HepG2 (cell line): ENCODE results near the gene FBXW2. TPM values are rescaled to one million over a fixed set of nuclear protein-coding genes. Genes with fewer than 3 reads are reported as not detected.

Source experiments
- AGO2 ChIP-seq: fragments of 200-400 bp; formaldehyde crosslinking; optimal IDR thresholded peaks from 2 replicates; pipeline ENCODE3; 2017; ENCODE audit warnings: mild to moderate bottlenecking, low read depth, low read length, moderate library complexity
- DBP ChIP-seq: sonication (generic); formaldehyde crosslinking; IDR thresholded peaks from 2 replicates; pipeline ENCODE4 v1.4.0; 2020; ENCODE audit warnings: missing genetic modification reagents; ENCODE audit errors: not compliant biosample characterization
- DDIT3 ChIP-seq: sonication (generic); formaldehyde crosslinking; IDR thresholded peaks from 2 replicates; pipeline ENCODE4 v1.4.0; 2020; ENCODE audit warnings: mild to moderate bottlenecking, missing genetic modification reagents
- FOXK1 ChIP-seq: sonication (generic); formaldehyde crosslinking; IDR thresholded peaks from 2 replicates; pipeline ENCODE4 v1.4.0; 2020; ENCODE audit warnings: low read depth, missing genetic modification reagents, borderline replicate concordance
- HNRNPK ChIP-seq: fragments of 200-400 bp; formaldehyde crosslinking; IDR thresholded peaks from 2 replicates; pipeline ENCODE4 v1.6.1; 2018; ENCODE audit warnings: low read length, low read depth, moderate library complexity, mild to moderate bottlenecking; ENCODE audit not compliant: poor library complexity, severe bottlenecking
- HOXA5 ChIP-seq: sonication (generic); formaldehyde crosslinking; IDR thresholded peaks from 2 replicates; pipeline ENCODE4 v1.4.0; 2020; ENCODE audit warnings: missing genetic modification reagents
- IKZF1 ChIP-seq: fragments of 450-650 bp; IDR thresholded peaks from 2 replicates; pipeline ENCODE4 v1.7.1; 2016
- JUNB ChIP-seq: sonication (generic); formaldehyde crosslinking; IDR thresholded peaks from 2 replicates; pipeline ENCODE4 v1.8.0; 2022; ENCODE audit warnings: missing genetic modification reagents, mild to moderate bottlenecking, borderline replicate concordance
- KLF6 ChIP-seq: IDR thresholded peaks from 2 replicates; pipeline ENCODE4 v1.8.0; 2016; ENCODE audit warnings: missing biosample characterization, missing genetic modification reagents
- KLF9 ChIP-seq: IDR thresholded peaks from 2 replicates; pipeline ENCODE4 v1.6.1; 2016; ENCODE audit warnings: low read depth
- MEF2D ChIP-seq: sonication (generic); formaldehyde crosslinking; IDR thresholded peaks from 2 replicates; pipeline ENCODE4 v1.5.1; 2020; ENCODE audit warnings: mild to moderate bottlenecking, missing genetic modification reagents
- NR2C2 ChIP-seq: sonication (generic); formaldehyde crosslinking; IDR thresholded peaks from 2 replicates; pipeline ENCODE4 v1.4.0; 2020; ENCODE audit warnings: missing genetic modification reagents, mild to moderate bottlenecking, moderate library complexity, borderline replicate concordance
- POGZ ChIP-seq: sonication (generic); formaldehyde crosslinking; IDR thresholded peaks from 2 replicates; pipeline ENCODE4 v1.4.0; 2020; ENCODE audit warnings: mild to moderate bottlenecking, missing genetic modification reagents
- REXO4 ChIP-seq: sonication (generic); formaldehyde crosslinking; IDR thresholded peaks from 2 replicates; pipeline ENCODE4 v1.8.0; 2022; ENCODE audit warnings: missing genetic modification reagents, mild to moderate bottlenecking, borderline replicate concordance
- SP140L ChIP-seq: sonication (generic); formaldehyde crosslinking; IDR thresholded peaks from 2 replicates; pipeline ENCODE4 v1.4.0; 2020; ENCODE audit warnings: missing genetic modification reagents, borderline replicate concordance
- TOPORS ChIP-seq: sonication (generic); formaldehyde crosslinking; IDR thresholded peaks from 2 replicates; pipeline ENCODE4 v1.8.0; 2023; ENCODE audit warnings: mild to moderate bottlenecking, missing genetic modification reagents
- YY1 ChIP-seq: IDR thresholded peaks from 2 replicates; pipeline ENCODE4 v1.6.1; 2011; ENCODE audit warnings: low read length, low read depth, moderate library complexity, mild to moderate bottlenecking; ENCODE audit not compliant: insufficient read depth, insufficient replicate concordance
- ZBTB34 ChIP-seq: sonication (generic); formaldehyde crosslinking; IDR thresholded peaks from 2 replicates; pipeline ENCODE4 v1.8.0; 2022; ENCODE audit warnings: mild to moderate bottlenecking, missing genetic modification reagents
- ZKSCAN1 ChIP-seq: fragments of 150-350 bp; IDR thresholded peaks from 2 replicates; pipeline ENCODE4 v1.6.1; 2014; ENCODE audit warnings: low read length
- ZNF343 ChIP-seq: sonication (generic); formaldehyde crosslinking; IDR thresholded peaks from 2 replicates; pipeline ENCODE4 v1.4.0; 2020; ENCODE audit warnings: mild to moderate bottlenecking, missing genetic modification reagents
- ZNF609 ChIP-seq: sonication (generic); formaldehyde crosslinking; IDR thresholded peaks from 2 replicates; pipeline ENCODE4 v1.4.0; 2020; ENCODE audit warnings: mild to moderate bottlenecking, missing genetic modification reagents, borderline replicate concordance
- ZNF746 ChIP-seq: sonication (generic); formaldehyde crosslinking; IDR thresholded peaks from 2 replicates; pipeline ENCODE4 v1.8.0; 2022; ENCODE audit warnings: mild to moderate bottlenecking, missing genetic modification reagents
- polyA plus RNA-seq, 8 experiments: library from polyadenylated mRNA; depleted of rRNA in 3 of 8; stranded (reverse) in 7 of 8; unstranded in 1 of 8; fragments of >200 nt; fragmentation: Illumina TruSeq in 4 of 8; extraction: Trizol in 4 of 8; gene quantifications; 2 replicates each; pipeline versions ENCODE4 v1.2.1 to v1.2.3, GENCODE V29; 2011 to 2016; ENCODE audit warnings: low read depth in 4 of 8, missing spikeins in 1 of 8, mixed read lengths in 1 of 8; ENCODE audit not compliant: insufficient read depth in 1 of 8
- total RNA-seq, 5 experiments: library from RNA; depleted of rRNA; stranded (reverse); fragments of >200 nt; fragmentation: Illumina TruSeq; extraction: Trizol; gene quantifications; 2 replicates each; pipeline ENCODE4 v1.2.3, GENCODE V29; 2016; ENCODE audit warnings: low read depth in 1 of 5

Gene FBXW2
- total and polyA plus RNA-seq, 2 of the 13 experiments (the other 11 are each of a cell fraction or from before 2014, with no cell fraction given): 35.4 to 43.1 TPM

- TF ChIP-seq ZNF609 (peak; percentile 51), KLF9 (CRISPR knock-in tag) (0 out of 2 replicates have a peak, but pooled peaks have one; percentile 28), ZBTB34 (CRISPR knock-in tag) (0 out of 2 replicates have a peak, but pooled peaks have one; percentile 35), NR2C2 (peak; percentile 83), HNRNPK (peak; percentile 98), SP140L (no peak), JUNB (CRISPR knock-in tag) (no peak), AGO2 (peak; percentile 65), FOXK1 (peak; percentile 94), ZKSCAN1 (no peak), IKZF1 (no peak), TOPORS (CRISPR knock-in tag) (peak; percentile 73; the same call in 1 of the 2 replicates), YY1 (peak; percentile 81), DDIT3 (CRISPR knock-in tag) (no peak), HOXA5 (CRISPR knock-in tag) (peak; percentile 95), POGZ (CRISPR knock-in tag) (peak; percentile 98), DBP (CRISPR knock-in tag) (no peak), KLF6 (0 out of 2 replicates have a peak, but pooled peaks have one; percentile 87), REXO4 (CRISPR knock-in tag) (no peak), ZNF746 (CRISPR knock-in tag) (no peak; the same call in 1 of the 2 replicates), ZNF343 (0 out of 2 replicates have a peak, but pooled peaks have one; percentile 31), MEF2D (CRISPR knock-in tag) (no peak; the same call in 1 of the 2 replicates)
Measured at GRCh38 chr9:120792898-120793765, at the start of gene FBXW2 (continued).
